GM21447 (cell line): ENCODE measurements around the gene LPIN2.

Source experiments
- ATAC-seq: cut with Tn5 transposase; IDR thresholded peaks from one replicate; pipeline ENCODE4 v1.9.1; 2021; ENCODE audit not compliant: unreplicated experiment

LPIN2 gene

DNA sequence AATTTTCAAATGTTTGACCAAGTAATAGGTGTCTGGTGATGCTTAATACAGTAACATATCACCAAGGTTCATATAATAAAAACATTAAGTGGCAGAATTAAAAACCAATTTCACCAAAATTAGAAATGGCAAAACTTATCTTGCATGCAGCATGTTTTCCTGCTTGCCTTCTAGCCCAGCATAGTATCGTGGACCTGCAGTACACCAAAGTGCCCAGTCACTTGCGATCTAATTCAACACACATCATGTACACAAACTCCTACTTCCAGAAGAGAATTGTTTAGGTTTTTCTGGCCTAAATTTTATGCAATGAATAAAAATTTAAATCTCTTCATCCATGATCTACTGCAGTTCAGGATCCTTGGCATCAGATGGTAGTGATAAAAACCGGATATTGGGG lies 28.9 kb downstream of the LPIN2 start:
- no peak for ATAC-seq

DNA sequence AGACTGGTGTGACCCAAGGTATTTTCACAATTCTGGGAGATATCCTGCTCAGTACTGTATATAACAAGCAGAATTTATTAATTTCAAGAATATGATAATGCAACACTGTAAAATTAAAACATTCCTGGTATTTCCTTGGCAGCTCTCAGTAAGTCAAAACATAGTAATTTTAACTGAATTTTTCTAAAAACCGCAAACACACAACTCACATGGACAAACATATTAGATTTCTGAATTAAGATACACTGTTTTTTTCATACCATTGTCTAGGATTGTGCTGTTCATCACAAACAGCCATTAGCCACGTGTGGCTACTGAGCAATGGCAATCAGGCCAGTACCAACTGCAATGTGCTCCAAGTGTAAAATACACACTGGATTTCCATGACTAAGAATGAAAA lies 29.6 kb downstream of the LPIN2 start:
- no peak for ATAC-seq

DNA sequence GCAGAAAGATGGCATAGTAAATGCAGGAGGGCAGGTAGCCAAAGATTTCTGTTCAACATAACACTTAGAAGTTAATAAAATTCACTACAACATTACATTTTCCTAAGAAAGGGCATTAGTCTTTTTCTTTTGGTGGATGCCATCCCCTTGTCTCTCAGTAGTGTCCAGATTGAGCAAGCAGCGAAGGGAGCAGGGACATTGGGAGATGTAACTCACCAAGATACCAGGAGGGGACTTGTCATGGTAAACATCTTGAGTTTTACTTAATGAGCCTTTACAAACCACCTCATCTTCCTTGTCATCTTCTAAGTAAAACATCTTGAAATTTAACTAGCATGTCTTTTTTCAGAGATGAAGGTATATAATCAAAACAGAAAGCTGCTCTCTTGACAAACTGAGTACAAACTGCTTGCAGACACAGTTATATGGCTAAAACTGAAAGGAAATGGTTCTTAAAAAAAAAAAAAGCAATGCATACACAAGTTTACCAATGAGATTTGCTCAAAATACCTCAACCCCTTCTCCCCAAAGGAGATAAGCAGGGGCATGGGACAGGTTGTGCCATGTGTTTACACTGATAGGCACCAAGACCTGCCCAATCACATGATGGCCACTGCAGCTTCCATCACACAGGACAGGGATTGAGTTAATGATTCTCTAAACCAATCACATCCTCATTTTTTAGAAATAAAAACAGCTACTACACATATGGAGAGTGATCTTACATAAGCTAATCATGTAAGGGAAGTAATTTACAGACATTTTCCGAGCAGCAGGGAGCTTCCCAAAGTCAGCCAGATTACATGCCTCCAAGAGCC lies 30.3 kb downstream of the LPIN2 start:
- ATAC-seq: no peak

DNA sequence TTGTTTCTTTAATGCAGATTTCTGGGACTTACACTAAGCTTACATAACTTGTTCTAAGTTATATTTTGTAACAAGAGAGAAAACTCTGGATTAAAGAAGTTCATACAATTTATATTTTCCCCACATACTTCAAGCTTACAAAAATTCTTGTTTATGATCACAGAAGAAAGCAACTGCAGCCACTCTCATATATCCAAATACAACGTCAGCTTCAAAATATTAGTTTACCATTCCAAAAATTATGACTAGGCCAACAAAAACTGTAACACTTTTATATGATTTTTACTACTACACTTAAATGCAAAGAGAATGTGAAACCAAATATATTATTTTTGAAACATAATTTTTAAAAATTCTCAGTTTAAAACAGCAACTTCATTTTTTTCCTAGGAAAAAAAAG lies 30.9 kb downstream of the LPIN2 start:
- ATAC-seq: no peak

DNA sequence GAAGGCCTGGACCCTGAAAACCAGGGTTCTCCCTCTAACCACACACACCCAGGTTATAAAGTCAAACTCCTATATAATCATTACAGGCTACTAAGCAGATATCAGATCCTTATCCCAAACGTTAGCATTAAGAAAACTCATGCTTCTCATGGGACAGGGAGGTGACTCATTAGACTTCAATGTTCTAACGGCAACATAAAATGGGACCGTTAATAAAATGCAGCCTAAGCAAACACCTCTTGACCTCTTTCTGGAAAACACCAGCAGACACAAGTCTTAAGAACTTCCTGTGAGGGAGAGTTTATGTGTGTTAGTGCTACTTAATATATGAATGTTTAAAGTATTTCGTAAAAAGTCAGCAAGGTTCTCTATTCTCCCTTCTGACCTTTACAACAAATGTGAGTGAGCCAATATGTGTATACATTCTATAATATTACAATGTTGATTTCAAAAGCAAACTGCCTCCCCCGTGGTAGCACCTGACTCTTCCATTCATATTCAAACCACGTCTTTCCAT lies 31.7 kb downstream of the LPIN2 start:
- no peak for ATAC-seq

DNA sequence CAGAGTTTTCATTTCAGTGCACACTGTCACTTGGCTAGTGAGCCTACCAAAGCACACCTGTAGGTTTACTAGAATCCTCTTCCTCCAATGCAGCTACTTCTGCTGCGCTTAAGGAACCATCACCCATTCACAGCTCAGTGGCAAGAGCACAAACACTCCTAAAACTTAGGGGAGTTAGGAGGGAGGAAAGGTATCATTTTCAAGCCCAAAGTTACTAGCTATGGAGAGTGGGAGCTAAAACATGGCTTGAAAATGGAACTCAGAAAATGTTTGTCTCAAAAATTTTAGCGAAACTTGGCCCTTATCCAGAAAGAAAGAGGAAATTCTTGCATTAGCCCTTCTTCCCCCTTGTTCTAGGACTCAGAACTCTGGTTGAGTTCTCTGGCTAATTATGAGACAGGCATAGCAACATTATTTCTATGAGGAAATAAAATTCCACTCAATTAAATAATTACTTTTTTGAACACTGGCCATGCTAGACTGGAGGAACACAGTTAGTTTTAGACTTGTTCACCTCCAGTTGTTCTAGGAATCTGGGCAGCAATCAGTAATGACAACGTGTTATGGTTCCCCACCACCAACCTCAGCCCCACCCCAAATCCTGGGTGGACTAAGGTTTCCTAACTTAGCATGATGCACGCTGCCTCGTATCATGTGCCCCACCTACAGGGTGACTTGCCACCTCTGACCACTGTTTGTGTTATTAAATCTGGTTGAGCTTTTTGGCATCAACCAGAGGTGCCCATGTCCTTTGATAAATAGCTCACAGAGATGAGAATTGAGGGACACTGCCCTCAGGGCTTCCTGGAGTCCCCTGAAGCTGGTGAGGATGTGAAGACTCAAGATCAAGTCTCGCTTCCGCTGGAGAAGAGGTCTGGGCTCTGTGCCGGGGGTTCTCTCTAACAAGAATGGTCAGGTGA lies 32.8 kb downstream of the LPIN2 start:
- peak; percentile 37 for ATAC-seq

DNA sequence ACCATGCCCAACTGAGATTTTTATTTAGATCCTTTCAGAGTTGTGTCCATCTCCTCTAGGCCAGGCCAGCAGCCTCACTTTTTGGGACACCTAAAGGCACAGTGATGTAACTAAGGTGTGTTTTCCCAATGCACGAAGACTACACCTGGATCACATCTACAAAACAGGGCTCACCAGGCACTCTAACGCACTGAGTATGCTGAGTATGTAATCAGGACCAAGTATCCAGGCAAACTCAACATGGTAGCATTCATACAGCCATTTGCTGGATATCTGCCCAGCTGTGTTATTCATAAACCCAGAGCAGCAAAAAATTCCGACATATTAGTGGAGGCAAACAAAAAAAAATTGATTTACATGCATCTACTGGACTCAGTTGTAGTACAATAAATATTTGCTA lies 33.8 kb downstream of the LPIN2 start:
- ATAC-seq: no peak

DNA sequence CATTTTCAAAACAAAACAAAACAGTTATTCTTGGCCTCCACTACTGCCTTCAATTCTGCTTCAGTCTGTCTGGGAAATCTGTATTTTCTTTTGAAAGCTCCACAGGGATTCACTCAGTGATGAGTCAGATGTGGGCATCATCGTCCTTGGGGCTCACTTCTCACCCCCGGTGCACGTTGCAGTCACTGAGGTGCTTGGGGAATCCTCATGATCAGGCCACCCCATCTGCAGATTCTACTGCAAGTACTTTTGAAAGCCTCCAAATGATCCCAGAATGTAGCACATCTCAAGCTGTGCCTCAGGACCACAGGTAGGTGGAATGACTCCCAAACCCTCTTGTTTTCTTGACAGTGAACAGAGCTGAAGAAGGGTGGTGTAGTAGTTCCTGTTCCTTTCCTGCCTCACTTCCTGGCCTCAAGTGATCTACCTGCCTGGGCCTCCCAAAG lies 34.3 kb downstream of the LPIN2 start:
- no peak for ATAC-seq

DNA sequence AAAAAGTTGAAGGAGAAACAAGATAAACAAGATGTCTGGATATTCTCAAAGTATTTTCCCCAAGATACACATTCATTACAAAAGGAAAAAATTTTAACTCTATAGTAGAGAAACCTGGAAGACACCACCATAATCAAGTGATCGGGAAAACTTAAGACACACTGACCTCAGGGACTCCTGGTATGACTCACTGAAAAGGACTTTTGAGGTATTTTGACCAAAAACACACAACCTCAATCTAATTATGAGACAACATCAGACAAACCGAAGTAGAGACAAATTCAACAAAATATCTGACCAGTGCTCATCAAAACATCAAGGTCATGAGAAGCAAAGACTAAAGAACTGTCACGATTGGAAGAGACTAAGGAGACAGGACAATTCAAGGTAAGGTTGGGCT lies 34.7 kb downstream of the LPIN2 start:
- ATAC-seq: no peak

DNA sequence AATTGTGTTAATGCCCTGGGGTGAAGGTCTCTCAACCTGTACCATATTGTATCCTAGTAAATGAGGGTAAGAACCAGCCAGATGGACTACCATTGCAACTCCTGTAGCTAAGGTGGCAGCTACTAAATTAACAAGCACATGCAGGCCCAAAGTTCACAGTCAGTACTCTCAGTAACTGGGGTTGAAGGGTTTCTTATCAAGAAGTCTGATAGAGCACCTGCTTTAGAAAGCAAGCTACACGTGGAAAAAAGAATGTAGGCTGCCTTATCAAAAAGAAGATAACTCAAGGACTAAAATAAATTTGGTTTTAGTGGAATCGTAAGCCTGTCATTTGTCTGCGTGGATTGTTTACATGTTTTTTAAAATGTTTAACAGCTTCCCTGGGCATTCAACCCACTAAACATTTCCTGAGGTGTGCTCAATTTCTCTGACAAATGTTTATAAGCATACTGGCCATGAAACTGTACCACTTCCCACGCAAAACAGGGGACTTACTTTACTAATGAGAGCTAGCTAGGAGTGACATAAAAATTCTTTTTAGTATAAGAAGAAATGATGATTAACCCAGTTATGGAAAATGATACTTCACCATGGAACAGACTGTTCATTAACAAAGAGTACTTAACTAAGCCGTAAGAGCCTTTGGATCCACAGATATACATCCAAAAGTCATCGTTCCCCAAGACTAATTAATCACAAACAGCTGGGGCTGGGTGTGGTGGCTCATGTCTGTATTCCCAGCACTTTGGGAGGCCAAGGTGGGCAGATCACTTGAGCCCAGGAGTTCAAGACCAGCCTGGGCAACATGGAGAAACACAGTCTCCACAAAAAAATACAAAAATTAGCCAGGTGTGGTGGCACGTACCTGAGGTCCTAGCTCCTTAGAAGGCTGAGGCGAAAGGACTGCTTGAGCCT lies 36.5 kb downstream of the LPIN2 start:
- ATAC-seq: no peak

DNA sequence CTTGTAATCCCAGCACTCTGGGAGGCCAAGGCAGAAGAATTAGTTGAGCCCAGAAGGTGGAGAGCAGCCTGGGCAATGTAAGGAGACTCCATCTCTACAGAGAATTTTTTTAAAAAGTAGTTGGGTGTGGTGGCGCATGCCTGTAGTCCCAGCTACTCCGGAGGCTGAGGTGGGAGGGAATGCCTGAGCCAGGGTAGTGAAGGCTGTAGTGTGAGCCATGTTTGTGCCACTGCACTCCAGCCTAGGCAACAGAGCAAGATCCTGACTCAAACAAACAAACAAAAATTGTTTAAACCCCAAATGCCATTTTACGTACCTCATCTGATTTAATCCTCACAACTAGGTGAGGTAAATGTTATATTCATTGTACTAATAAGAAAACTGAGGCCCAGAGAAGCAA lies 38.2 kb downstream of the LPIN2 start:
- ATAC-seq: no peak

DNA sequence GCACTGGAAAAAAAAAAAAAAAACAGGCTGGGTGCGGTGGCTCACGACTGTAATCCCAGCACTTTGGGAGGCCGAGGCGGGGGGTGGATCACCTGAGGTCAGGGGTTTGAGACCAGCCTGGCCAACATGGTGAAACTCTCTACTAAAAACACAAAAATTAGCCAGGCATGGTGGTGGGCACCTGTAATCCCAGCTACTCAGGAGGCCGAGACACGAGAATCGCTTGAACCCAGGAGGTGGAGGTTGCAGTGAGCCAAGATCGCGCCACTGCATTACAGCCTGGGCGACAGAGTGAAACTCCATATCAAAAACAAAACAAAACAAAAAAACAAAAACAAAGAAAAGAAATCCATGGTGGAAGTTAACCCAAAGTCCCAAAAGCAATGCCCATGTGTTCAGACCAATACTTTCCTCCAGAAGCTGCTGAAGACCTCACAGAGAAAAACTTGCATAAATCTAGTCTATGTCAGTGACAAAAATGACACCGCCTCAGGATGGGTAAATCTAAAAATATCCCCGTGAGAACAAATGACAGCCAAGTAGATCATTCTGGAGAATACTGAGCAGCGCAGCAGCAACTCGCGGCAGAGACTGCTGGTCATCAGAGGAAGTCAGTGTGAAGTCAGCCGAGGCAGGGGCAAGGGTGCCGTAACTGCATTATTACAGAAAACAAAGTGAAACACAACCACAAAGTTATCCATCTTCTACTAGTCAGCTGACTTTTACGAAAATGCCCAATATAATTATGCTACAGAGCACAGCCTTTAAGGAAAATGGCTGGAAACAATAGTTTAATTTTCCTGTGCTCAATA lies 41.0 kb downstream of the LPIN2 start:
- peak; percentile 81 for ATAC-seq

DNA sequence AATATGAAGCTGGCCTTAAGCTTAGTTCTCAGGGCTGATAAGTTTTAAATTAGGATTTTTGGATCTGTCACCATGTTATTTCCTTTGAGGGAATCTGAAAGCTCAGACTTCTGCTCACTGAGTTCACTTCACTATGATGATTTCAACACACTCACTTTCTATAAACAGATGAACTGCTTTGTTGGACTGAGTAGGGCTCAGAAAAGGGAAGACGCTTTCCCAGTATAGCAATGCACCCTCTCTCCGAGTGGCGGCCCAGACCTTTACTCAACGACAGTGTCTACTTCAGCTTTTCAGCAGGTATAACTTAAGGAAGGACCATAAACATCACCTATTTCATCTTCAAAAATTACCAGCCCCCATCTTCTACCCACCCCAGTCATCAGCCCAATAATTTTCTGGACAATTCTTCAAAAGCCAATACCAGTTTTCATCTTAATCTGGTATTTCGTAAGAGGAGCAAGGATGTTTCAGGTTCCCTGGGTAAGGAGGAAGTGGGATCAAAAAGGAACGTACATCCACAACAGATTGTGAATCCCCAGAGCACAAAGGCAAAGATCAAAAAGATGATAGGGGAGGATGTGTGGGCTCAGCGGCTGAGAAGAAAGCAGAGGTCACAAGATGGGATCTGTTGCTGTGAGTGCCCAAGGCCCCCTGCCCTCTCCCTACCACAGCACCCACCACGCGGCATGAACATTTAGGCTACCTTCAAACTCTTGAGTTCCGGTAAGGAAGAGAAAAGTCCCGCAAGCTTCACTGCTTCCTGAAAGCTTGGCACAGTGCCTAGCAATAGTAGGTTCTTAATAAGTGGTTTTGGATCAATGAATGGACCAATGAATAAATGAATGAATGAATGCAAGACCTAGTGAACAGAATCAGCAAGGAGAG lies 41.9 kb downstream of the LPIN2 start:
- ATAC-seq: peak; percentile 27

DNA sequence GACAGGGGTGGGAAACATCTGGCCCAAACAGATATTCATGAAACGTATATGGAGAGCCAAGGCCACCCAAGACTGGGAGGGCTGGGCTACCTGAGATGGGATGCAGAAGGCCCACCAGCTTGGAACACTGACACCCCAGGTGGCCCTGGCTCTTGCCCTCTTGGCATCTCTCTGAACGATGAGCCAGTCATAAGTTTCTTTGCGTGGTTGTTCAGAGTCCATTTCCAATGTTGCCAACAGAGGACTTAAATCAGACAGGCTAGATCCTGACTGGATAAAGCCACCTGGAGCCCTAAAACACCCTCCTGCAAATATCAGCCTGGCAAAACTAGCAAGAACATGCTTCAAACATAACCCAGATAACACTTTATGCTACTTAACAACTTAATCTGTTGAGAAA lies 42.6 kb downstream of the LPIN2 start:
- ATAC-seq: no peak

DNA sequence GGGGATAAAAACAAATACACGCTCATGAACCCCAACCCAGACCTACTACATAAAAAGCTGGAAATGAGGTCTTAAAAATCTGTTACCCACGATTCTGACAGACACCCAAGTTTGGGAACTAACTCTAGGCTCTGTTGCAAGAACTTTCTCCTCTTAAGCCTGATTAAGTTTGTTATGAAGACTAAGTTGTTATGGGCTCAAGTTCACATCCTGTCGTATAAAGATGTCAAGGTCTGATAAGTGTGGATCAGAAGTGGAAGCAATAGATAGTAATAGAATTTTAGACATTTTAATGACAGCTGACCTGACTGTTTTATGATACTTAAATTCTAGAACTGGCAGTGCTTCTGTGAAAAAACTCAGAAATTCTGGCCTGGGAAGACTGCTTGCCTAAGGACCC lies 43.2 kb downstream of the LPIN2 start:
- ATAC-seq: no peak

DNA sequence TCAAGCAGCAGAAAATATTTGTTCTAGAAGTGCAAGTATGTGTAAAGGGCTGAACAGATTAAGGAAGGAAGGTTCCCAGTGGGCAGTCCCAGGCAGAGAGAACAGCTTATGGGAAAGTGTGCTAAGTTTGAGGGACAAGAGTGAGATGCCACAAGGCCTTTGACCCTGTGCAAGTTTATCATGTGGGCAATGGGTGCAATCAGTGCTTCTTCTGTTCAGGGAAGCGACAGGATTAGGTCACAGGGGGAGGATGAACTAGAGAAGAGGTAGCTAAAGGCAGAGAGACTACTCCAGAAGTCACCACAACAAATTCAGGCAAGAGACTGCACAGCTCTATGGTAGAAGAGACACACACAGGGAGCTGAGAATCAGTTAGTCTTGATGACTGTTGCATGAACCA lies 44.3 kb downstream of the LPIN2 start:
- no peak for ATAC-seq

DNA sequence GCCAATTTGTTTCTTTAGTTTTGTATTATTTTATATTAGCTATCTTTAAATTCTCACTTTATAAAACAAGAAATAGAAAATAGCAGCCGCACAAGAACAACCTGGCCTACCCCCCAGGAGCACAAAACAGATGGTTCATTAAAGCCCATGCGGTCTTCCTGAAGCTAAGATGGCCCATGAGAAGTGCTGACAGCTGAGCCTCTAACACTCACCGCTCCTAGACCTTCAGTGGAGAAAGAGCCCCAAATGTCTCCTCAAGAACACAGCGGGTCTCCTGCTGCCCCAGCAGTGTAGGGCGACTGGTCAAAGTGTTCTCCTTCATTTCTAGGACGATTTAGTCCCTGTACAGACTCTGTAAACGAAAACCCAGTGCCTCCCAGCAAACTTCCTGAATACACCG lies 45.1 kb downstream of the LPIN2 start:
- ATAC-seq: no peak

DNA sequence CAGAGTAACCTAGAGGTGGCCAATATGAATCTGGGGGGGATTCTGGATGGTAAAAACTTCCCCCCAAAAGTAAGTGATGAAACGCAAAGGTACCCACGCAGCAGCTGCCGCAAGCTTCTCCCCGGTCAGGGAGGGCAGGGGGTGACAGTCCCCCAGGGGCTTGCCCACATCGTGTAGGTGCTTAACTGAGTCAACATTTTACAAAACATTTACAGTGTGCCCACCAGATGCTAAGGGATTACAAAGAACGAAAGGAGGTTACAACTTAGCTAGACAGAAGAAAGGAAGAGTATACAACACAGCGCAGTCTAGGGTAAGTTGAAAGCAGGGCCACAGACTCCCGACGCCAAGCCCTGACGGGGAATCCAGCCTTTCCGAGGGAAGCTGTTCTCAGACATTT lies 45.6 kb downstream of the LPIN2 start:
- no peak for ATAC-seq

DNA sequence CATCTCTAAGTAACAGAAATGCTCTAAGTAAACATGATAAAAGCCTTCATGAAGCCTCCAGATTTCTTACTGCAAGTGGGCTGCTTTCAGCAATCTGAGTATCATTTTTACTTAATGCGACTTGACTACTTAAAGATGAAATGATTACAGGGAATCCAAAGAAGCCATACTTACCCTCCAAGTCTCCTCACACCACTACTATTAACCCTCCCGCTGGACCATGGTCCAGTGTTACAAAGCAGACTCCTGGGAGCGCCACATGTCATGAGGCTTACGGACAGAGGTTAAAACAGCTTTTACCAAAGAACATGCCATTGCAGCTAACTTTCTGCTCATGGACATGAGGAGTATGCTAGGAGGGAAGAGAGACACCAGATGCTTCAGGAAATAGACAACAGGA lies 46.4 kb downstream of the LPIN2 start:
- ATAC-seq: no peak
